Testis (tissue), 3 donors: ENCODE measurements around the gene ANKRD34B. TPM values are rescaled to one million over a fixed set of nuclear protein-coding genes. Genes with fewer than 3 reads are reported as not detected.

Experiments
- DNase-seq: peaks from one replicate; pipeline ENCODE4 v3.0.0-alpha.2; 2019
- H3K27ac ChIP-seq, 2 donors: fragments of 200-600 bp; sonication (generic); one replicate each; pipeline ENCODE4 v1.5.1; 2019
- H3K27me3 ChIP-seq: fragments of 200-600 bp; sonication (generic); one replicate; pipeline ENCODE4 v1.5.1; 2019
- H3K36me3 ChIP-seq: fragments of 200-600 bp; sonication (generic); one replicate; pipeline ENCODE4 v1.5.1; 2017; ENCODE audit warnings: low read depth; ENCODE audit errors: missing control alignments
- H3K4me1 ChIP-seq: fragments of 200-600 bp; sonication (generic); one replicate; pipeline ENCODE4 v1.5.1; 2019
- H3K4me3 ChIP-seq, 2 donors: fragments of 200-600 bp; sonication (generic); one replicate each; pipeline ENCODE4 v1.5.1; 2017 to 2019
- H3K9me3 ChIP-seq: fragments of 200-600 bp; sonication (generic); one replicate; pipeline ENCODE4 v1.5.1; 2017
- POLR2A ChIP-seq: fragments of 450-650 bp; IDR thresholded peaks from one replicate; pipeline ENCODE4 v1.6.1; 2017; ENCODE audit warnings: antibody characterized with exemption, mild to moderate bottlenecking, moderate library complexity
- WGBS, 2 donors: methylation state at CpG; one replicate each; pipeline ENCODE4 v1.1.5; 2018; 5-methylcytosine and 5-hydroxymethylcytosine counted together
- intact Hi-C: fragments of 100-400 bp; cut with DNase I; formaldehyde crosslinking; loops from one replicate; pipeline ENCODE4 v1.15.1; 2023; ENCODE audit warnings: low total_unique reads
- polyA plus RNA-seq: library from polyadenylated mRNA; stranded (reverse); fragments of 350-450 nt; fragmentation: Illumina TruSeq; extraction: RNeasy Lipid Tissue Mini Kit (QIAGEN cat#74804); gene quantifications from one replicate; pipeline ENCODE4 v1.2.3, GENCODE V29; 2014; ENCODE audit warnings: low read depth, low replicate concordance; ENCODE audit not compliant: insufficient read depth
- total RNA-seq, 2 donors: library from RNA; depleted of rRNA; stranded (reverse); fragments of >200 nt; gene quantifications; one replicate each; pipeline ENCODE4 v1.2.3, GENCODE V29; 2016
- TF ChIP-seq, protein P1 (sequence below), 3 experiments: fragments of 450-650 bp in 2 of 3; fragments of 200-600 bp in 1 of 3; sonication (generic) in 1 of 3; IDR thresholded peaks; one replicate each; pipeline ENCODE4 v1.5.1; 2016 to 2019; ENCODE audit warnings: antibody characterized with exemption in 3 of 3, mild to moderate bottlenecking in 2 of 3, moderate library complexity in 1 of 3

The ANKRD34B gene
- total and polyA plus RNA-seq, 3 donors from 2014 or later, result 0.12 to 0.34 (median 0.16) TPM

DNA sequence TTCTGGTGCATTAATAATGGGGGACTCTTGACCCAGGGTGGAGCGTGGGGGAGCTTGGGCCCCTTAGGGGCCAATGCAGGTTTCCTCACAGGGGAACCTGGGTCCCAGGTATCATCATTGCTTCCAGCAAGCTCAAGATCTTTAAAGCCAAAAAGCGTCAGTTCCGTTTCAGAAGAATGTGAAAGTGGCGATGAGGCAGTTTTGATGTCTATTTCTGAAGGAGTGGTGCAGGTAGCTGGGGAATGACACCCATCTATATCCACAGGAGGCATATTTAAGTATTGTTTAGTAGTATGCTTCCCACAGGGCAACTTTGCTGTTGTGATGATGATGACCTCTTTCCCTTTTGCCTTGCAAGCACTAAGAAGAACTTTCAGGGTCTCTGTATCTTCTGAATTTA, 10.8 kb downstream of the ANKRD34B start:
- intact Hi-C loops, result no loop called here

DNA sequence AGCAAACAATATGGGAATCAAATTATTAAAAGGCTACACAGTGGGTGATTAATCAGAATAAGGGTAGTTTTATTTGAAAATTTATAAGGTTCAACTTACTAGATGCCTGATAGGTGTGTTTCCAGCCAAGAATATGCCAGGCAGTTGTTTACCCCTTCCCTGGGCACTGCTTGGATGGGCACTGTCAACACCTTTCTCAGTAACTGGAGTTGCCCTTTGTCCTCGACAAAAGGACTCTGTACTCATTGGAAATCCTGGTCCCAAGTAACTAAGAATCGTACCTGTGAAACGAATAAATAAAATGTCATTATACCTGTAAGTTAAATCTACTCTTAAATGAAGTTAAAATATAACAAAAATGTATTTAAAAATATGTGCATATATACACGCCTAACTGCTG, 15.0 kb downstream of the ANKRD34B start:
- Histone ChIP-seq H3K4me3 (no peak overlapping the region), H3K36me3 (no peaks in the 10 kb centered on the region), H3K9me3 (no peaks in the 10 kb centered on the region), H3K27ac (no peak overlapping the region), H3K27me3 (no peaks in the 10 kb centered on the region), H3K4me1 (no peaks in the 10 kb centered on the region)
- TF ChIP-seq, protein P1, sequence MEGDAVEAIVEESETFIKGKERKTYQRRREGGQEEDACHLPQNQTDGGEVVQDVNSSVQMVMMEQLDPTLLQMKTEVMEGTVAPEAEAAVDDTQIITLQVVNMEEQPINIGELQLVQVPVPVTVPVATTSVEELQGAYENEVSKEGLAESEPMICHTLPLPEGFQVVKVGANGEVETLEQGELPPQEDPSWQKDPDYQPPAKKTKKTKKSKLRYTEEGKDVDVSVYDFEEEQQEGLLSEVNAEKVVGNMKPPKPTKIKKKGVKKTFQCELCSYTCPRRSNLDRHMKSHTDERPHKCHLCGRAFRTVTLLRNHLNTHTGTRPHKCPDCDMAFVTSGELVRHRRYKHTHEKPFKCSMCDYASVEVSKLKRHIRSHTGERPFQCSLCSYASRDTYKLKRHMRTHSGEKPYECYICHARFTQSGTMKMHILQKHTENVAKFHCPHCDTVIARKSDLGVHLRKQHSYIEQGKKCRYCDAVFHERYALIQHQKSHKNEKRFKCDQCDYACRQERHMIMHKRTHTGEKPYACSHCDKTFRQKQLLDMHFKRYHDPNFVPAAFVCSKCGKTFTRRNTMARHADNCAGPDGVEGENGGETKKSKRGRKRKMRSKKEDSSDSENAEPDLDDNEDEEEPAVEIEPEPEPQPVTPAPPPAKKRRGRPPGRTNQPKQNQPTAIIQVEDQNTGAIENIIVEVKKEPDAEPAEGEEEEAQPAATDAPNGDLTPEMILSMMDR (IDR thresholded peaks at IDR 0.05), result no peak
- no peak for TF ChIP-seq POLR2A
- no peak for DNase-seq
- intact Hi-C loops, result no loop called here
- WGBS, 2 donors, result 82 to 86% methylated on average over 4 of the region's 4 CpGs

More for the DNA sequence above, 10.8 kb downstream of the ANKRD34B start:
- no peaks in the 10 kb centered on the region for H3K27me3 ChIP-seq
- H3K27ac ChIP-seq, result no peak overlapping the region
- TF ChIP-seq POLR2A, result no peak
- TF ChIP-seq, protein P1 (IDR thresholded peaks at IDR 0.05), result no peak
- no peaks in the 10 kb centered on the region for H3K4me1 ChIP-seq
- H3K36me3 ChIP-seq, result no peaks in the 10 kb centered on the region
- no peak for DNase-seq
- H3K9me3 ChIP-seq, result no peaks in the 10 kb centered on the region
- H3K4me3 ChIP-seq, result no peak overlapping the region
- 87 to 96% methylated on average over 3 to 4 of the region's 4 CpGs for WGBS, 2 donors

DNA sequence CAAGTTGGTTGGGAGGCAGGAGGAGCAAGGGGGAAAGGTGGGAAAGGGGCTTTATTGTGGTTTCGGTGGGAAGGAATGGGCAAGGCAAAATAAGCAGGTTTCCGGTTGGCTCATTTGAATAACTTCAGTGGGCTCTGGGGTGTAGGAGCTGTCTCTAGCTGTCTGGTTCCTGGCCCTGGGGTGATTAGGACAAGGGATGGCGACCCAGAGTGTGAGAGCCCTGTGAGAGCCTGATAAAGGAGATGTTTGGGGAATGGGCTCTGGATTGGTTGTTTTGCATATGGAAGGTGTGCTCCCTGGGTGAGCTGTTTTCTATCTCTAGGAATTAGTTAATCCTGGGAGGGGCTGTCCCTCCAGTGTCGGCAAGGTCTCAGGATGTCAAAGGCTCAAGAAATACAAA, 15.4 kb downstream of the ANKRD34B start:
- H3K27me3 ChIP-seq, result no peaks in the 10 kb centered on the region
- TF ChIP-seq POLR2A, result no peak
- TF ChIP-seq, protein P1 (IDR thresholded peaks at IDR 0.05), result no peak
- H3K36me3 ChIP-seq, result no peaks in the 10 kb centered on the region
- H3K4me3 ChIP-seq, result no peak overlapping the region
- WGBS, 2 donors, result 56 to 64% methylated on average over 4 of the region's 4 CpGs
- no peak overlapping the region for H3K27ac ChIP-seq
- no peaks in the 10 kb centered on the region for H3K9me3 ChIP-seq
- H3K4me1 ChIP-seq, result no peaks in the 10 kb centered on the region
- intact Hi-C loops, result no loop called here
- no peak for DNase-seq

DNA sequence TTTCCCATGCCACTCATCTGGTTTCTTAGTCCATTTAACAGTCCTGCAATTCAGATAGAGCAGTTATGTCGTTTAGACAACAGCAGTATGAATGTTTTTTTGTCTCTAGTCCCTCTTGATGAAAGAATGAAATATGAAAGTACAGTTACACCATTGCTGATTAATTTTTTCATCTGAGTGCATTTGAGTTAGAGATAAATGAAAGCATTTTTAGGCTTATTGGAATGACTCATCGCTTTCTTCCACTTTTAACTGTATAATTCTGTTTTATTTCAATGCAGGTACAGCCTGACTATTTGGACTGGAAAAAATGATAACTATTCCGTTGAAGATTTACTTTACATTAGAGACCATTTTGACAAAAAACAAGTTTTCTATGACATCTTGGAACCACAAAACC, 28.7 kb downstream of the ANKRD34B start:
- no peaks in the 10 kb centered on the region for H3K9me3 ChIP-seq
- no peaks in the 10 kb centered on the region for H3K4me1 ChIP-seq
- H3K27me3 ChIP-seq, result no peaks in the 10 kb centered on the region
- 78 to 84% methylated on average over 3 of the region's 3 CpGs for WGBS, 2 donors
- H3K36me3 ChIP-seq, result no peaks in the 10 kb centered on the region
- H3K4me3 ChIP-seq, result no peak overlapping the region
- intact Hi-C loops, result no loop called here
- no peak overlapping the region for H3K27ac ChIP-seq
- no peak for TF ChIP-seq POLR2A
- no peak for DNase-seq

DNA sequence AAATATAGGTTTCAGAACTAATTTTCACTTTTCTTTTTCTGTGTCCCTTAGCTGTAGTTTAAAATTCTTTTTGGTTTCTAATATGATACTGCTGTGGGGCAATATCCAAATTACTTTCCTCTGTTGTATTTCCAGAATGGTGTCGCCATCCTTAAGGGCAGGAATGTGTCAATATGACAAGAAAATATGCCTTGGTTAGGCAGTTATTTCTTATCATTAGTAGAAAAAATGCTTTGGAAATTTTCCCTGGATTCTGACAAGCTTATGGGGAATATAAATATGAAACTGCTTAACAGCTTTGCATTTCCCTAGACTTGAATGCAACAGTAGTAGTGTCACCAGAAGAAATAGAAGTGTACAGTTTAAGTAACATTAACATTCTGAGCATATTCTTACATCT, 29.4 kb downstream of the ANKRD34B start:
- H3K4me3 ChIP-seq, result no peak overlapping the region
- WGBS, 2 donors, result 93 to 96% methylated on average over 1 of the region's 1 CpG
- no peak overlapping the region for H3K27ac ChIP-seq
- H3K9me3 ChIP-seq, result no peaks in the 10 kb centered on the region
- DNase-seq, result no peak
- no peaks in the 10 kb centered on the region for H3K27me3 ChIP-seq
- H3K36me3 ChIP-seq, result no peaks in the 10 kb centered on the region
- intact Hi-C loops, result no loop called here
- no peaks in the 10 kb centered on the region for H3K4me1 ChIP-seq
- TF ChIP-seq, protein P1 (IDR thresholded peaks at IDR 0.05), result no peak
- TF ChIP-seq POLR2A, result no peak
